Heart left ventricle (tissue), 16 donors: ENCODE data around the gene MCCC2. TPM values are rescaled to one million over a fixed set of nuclear protein-coding genes. Genes with fewer than 3 reads are reported as not detected.
A peak's percentile ranks its signal among the peaks of the same experiment; 100 is the strongest.
"Not testable (repeated sequence)": the region's sequence is repeated elsewhere in the genome, so short reads cannot be mapped to it uniquely, and the experiment has no call there.

Source experiments
- ATAC-seq, 4 donors: fragments of 200-7000 bp; cut with Tn5 transposase; one replicate each; pipeline ENCODE4 v1.9.1; 2020 to 2022; ENCODE audit warnings: moderate library complexity in 4 of 4, mild to moderate bottlenecking in 3 of 4, moderate number of reproducible peaks in 1 of 4
- DNase-seq, 5 donors: peaks; one replicate each; pipeline ENCODE4 v3.0.0-alpha.2; 2020
- H3K27ac ChIP-seq, 12 donors: fragments of 200-600 bp; sonication (generic) in 4 of 12; one replicate each; pipeline versions ENCODE4 v1.5.0 to v1.8.0; 2016 to 2022; ENCODE audit warnings: mild to moderate bottlenecking in 2 of 12
- H3K27me3 ChIP-seq, 9 donors: fragments of 200-600 bp; sonication (generic) in 2 of 9; one replicate each; pipeline versions ENCODE4 v1.5.1 to v1.8.0; 2016 to 2022; ENCODE audit warnings: mild to moderate bottlenecking in 3 of 9
- H3K36me3 ChIP-seq, 9 donors: fragments of 200-600 bp; sonication (generic) in 2 of 9; one replicate each; pipeline versions ENCODE4 v1.5.0 to v1.8.0; 2018 to 2022; ENCODE audit warnings: mild to moderate bottlenecking in 2 of 9
- H3K4me1 ChIP-seq, 12 donors: fragments of 200-600 bp; sonication (generic) in 4 of 12; one replicate each; pipeline versions ENCODE4 v1.5.0 to v1.8.0; 2016 to 2022; ENCODE audit warnings: mild to moderate bottlenecking in 3 of 12
- H3K4me3 ChIP-seq, 12 donors: fragments of 200-600 bp; sonication (generic) in 4 of 12; one replicate each; pipeline versions ENCODE4 v1.5.0 to v1.8.0; 2017 to 2022; ENCODE audit warnings: mild to moderate bottlenecking in 9 of 12, moderate library complexity in 4 of 12
- H3K9me3 ChIP-seq, 12 donors: fragments of 200-600 bp; sonication (generic) in 4 of 12; one replicate each; pipeline versions ENCODE4 v1.5.0 to v1.8.0; 2016 to 2022; ENCODE audit warnings: mild to moderate bottlenecking in 1 of 12
- POLR2A ChIP-seq, 2 donors: fragments of 450-650 bp; IDR thresholded peaks; one replicate each; pipeline ENCODE4 v1.6.1; 2017; ENCODE audit warnings: antibody characterized with exemption in 2 of 2, mild to moderate bottlenecking in 2 of 2, moderate library complexity in 2 of 2
- WGBS, 4 donors: extraction: QIAGEN DNeasy Blood & Tissue Kit in 2 of 4; methylation state at CpG; one replicate each; pipeline versions ENCODE4 v1.1.5 to v1.1.7; 2013 to 2018; 5-methylcytosine and 5-hydroxymethylcytosine counted together
- intact Hi-C, 10 donors: fragments of 100-400 bp; cut with DNase I; formaldehyde crosslinking; loops; one replicate each; pipeline versions ENCODE4 v1.11.1 to v1.14.2; 2022
- long read RNA-seq, 3 donors: library from polyadenylated mRNA; unstranded; transcript quantifications; one replicate each; pipeline ENCODE4 v2.0.0, GENCODE V29; 2020 to 2021
- polyA plus RNA-seq, 2 donors: library from polyadenylated mRNA; stranded (reverse); fragments of 200-250 nt; gene quantifications; one replicate each; pipeline ENCODE4 v1.2.3, GENCODE V29; 2013
- total RNA-seq, 9 donors: library from RNA; depleted of rRNA in 2 of 9; stranded (reverse); fragments of >200 nt in 2 of 9; fragmentation: NEBNext Ultra II Directional in 3 of 9; extraction: Animal tissue kit (Norgen Biotek cat#: 25700) in 3 of 9; gene quantifications; one replicate each; pipeline versions ENCODE4 v1.1.0 to v1.2.4, GENCODE V29; 2016 to 2023
- TF ChIP-seq, protein P1 (sequence below), 12 donors: fragments of 200-600 bp; sonication (generic) in 4 of 12; IDR thresholded peaks; one replicate each; pipeline versions ENCODE4 v1.5.0 to v1.8.0; 2018 to 2022; ENCODE audit warnings: antibody characterized with exemption in 12 of 12, mild to moderate bottlenecking in 5 of 12
- donor health status: ischemic (EF 13 %, LVEDD 7.1; RV severe dilation, severe dysfunction).
- donor health status: healthy with polysubstance abuse.
- donor health status: DM: no; HTN: yes; CAD: no.
- donor health status: DM: no; HTN: no; CAD: no.
- donor health status: ischemic (EF 25% LVEDD 6.9; RV normal size, moderate dysfunction).
- donor health status: ischemic (EF 25% LVEDD 5.7; RV mildly dilated, moderate dysfunction).
- donor health status: healthy.
- donor health status: DM: yes; HTN: yes; CAD: no.
- donor health status: ischemic (EF 35%, LVEDD 5.7; RV mildly dilated, moderate dysfunction).
- donor health status: nonischemic (EF 11% LVEDD 7.7; RV severe dilation, severe dysfunction).
- donor health status: DM: yes; HTN: yes; CAD: no.
- donor health status: PGD.
- donor health status: ischemic (EF 29% LVEDD 5.4; RV normal size, mild dysfunction).
- donor health status: nonischemic (EF 23%, LVEDD 6.1; RV moderate dilation, normal function).

The MCCC2 gene
- total RNA-seq = 100 to 1,000 TPM in 5 of 9 donors, 10 to 100 TPM in 4; 85.3 to 153 (median 106) TPM
- polyA plus RNA-seq = 10 to 100 TPM; 74.3 to 82.0 TPM
- long read RNA-seq, donor 1, transcript MCCC2-201 (17 exons, 3,665 nt) = major isoform, 30 of 107 reads
- long read RNA-seq, donor 1, transcript MCCC2-205 (11 exons, 1,214 nt) = minor isoform, 24 of 107 reads
- long read RNA-seq, donor 1, partial matches to known transcripts = 15 of 107 reads
- long read RNA-seq, donor 1, other reads (novel, unspliced or antisense) = 38 of 107 reads
- long read RNA-seq, donor 2, transcript MCCC2-201 (17 exons, 3,665 nt) = major isoform, 89 of 200 reads
- long read RNA-seq, donor 2, transcript MCCC2-205 (11 exons, 1,214 nt) = minor isoform, 41 of 200 reads
- long read RNA-seq, donor 2, partial matches to known transcripts = 22 of 200 reads
- long read RNA-seq, donor 2, other reads (novel, unspliced or antisense) = 48 of 200 reads
- long read RNA-seq, donor 3, transcript MCCC2-201 (17 exons, 3,665 nt) = major isoform, 14 of 39 reads
- long read RNA-seq, donor 3, transcript MCCC2-205 (11 exons, 1,214 nt) = minor isoform, 8 of 39 reads
- long read RNA-seq, donor 3, partial matches to known transcripts = 6 of 39 reads
- long read RNA-seq, donor 3, other reads (novel, unspliced or antisense) = 11 of 39 reads

GRCh38 chr5:71586941-71587765 is at the start of gene MCCC2:
MCCC2 (plus strand) TSS chr5:71587340; CDS start chr5:71587426, 86 bp downstream.
- intact Hi-C loops = no loop called here
- peak; percentile 99 to 100 (median 100) for ATAC-seq

GRCh38 chr5:71537687-71538086 is 49.5 kb upstream of the MCCC2 start:
- Histone ChIP-seq H3K27ac (no peak overlapping the region), H3K9me3 (no peaks in the 10 kb centered on the region), H3K36me3 (peaks cover 0 to 91% (median 79%) of the 10 kb centered on the region in 9 donors), H3K27me3 (no peaks in the 10 kb centered on the region), H3K4me3 (no peak overlapping the region), H3K4me1 (peaks cover 0 to 13% (median 0%) of the 10 kb centered on the region in 12 donors)
- TF ChIP-seq, protein P1, sequence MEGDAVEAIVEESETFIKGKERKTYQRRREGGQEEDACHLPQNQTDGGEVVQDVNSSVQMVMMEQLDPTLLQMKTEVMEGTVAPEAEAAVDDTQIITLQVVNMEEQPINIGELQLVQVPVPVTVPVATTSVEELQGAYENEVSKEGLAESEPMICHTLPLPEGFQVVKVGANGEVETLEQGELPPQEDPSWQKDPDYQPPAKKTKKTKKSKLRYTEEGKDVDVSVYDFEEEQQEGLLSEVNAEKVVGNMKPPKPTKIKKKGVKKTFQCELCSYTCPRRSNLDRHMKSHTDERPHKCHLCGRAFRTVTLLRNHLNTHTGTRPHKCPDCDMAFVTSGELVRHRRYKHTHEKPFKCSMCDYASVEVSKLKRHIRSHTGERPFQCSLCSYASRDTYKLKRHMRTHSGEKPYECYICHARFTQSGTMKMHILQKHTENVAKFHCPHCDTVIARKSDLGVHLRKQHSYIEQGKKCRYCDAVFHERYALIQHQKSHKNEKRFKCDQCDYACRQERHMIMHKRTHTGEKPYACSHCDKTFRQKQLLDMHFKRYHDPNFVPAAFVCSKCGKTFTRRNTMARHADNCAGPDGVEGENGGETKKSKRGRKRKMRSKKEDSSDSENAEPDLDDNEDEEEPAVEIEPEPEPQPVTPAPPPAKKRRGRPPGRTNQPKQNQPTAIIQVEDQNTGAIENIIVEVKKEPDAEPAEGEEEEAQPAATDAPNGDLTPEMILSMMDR (IDR thresholded peaks at IDR 0.05) = no peak
- TF ChIP-seq POLR2A (IDR thresholded peaks at IDR 0.05) = no peak
- WGBS, 4 donors = 72 to 80% (median 79%) methylated on average over 3 of the region's 3 CpGs
- DNase-seq = no peak
- no peak for ATAC-seq
- intact Hi-C loops = loop anchor here in 1 of 10 donors (10.0 kb wide), 1 partner anchor 73 kb away; no protein-coding TSS in a partner anchor

More at GRCh38 chr5:71586941-71587765, at the start of gene MCCC2:
- no peaks in the 10 kb centered on the region for H3K36me3 ChIP-seq
- peaks cover 0 to 40% (median 22%) of the 10 kb centered on the region in 12 donors for H3K4me1 ChIP-seq
- no peaks in the 10 kb centered on the region for H3K27me3 ChIP-seq
- peak within 1 kb of the TSS; percentile 29 to 92 (median 84) for H3K27ac ChIP-seq
- H3K9me3 ChIP-seq = no peaks in the 10 kb centered on the region
- peak within 1 kb of the TSS; percentile 49 to 94 (median 74) for H3K4me3 ChIP-seq
- TF ChIP-seq, protein P1 (IDR thresholded peaks at IDR 0.05) = peak in 1 of 12 donors; percentile 8
- peak in 1 of 2 donors; percentile 76 for TF ChIP-seq POLR2A (IDR thresholded peaks at IDR 0.05)
- peak; percentile 96 to 99 (median 97) for DNase-seq
- 0 to 1% (median 1%) methylated on average over 41 to 56 of the region's 56 CpGs for WGBS, 4 donors

GRCh38 chr5:71550885-71551284 is 36.3 kb upstream of the MCCC2 start:
- intact Hi-C loops = loop anchor here in 1 of 10 donors (5.0 kb wide), 1 partner anchor 49 kb away; no protein-coding TSS in a partner anchor
- WGBS, 4 donors = 95 to 99% (median 97%) methylated on average over 7 of the region's 7 CpGs
- H3K36me3 ChIP-seq = peaks cover 0 to 94% (median 84%) of the 10 kb centered on the region in 9 donors
- not testable (repeated sequence) for H3K4me3 ChIP-seq, H3K27me3 ChIP-seq, H3K4me1 ChIP-seq, H3K9me3 ChIP-seq, H3K27ac ChIP-seq, ATAC-seq, DNase-seq

GRCh38 chr5:71551582-71551981 is 35.6 kb upstream of the MCCC2 start:
- not testable (repeated sequence) for H3K9me3 ChIP-seq, DNase-seq, ATAC-seq, H3K27ac ChIP-seq, H3K27me3 ChIP-seq, H3K4me1 ChIP-seq, H3K4me3 ChIP-seq
- 95 to 100% (median 97%) methylated on average over 10 to 21 of the region's 27 CpGs for WGBS, 4 donors
- peaks cover 0 to 94% (median 82%) of the 10 kb centered on the region in 9 donors for H3K36me3 ChIP-seq
- intact Hi-C loops = loop anchor here in 1 of 10 donors (5.0 kb wide), 1 partner anchor 49 kb away; no protein-coding TSS in a partner anchor

- peaks cover 0 to 94% (median 82%) of the 10 kb centered on the region in 9 donors for H3K36me3 ChIP-seq
- H3K4me1 ChIP-seq, DNase-seq, ATAC-seq, H3K27me3 ChIP-seq, H3K4me3 ChIP-seq, H3K9me3 ChIP-seq, H3K27ac ChIP-seq: not testable (repeated sequence)
- intact Hi-C loops = loop anchor here in 1 of 10 donors (5.0 kb wide), 1 partner anchor 50 kb away; no protein-coding TSS in a partner anchor
- WGBS, 4 donors = 96 to 98% (median 97%) methylated on average over 25 to 53 of the region's 53 CpGs
Observed at GRCh38 chr5:71552026-71552749, 35.0 kb upstream of the MCCC2 start.
